Measurements from ENCODE around the gene PDE8B.

DNA sequence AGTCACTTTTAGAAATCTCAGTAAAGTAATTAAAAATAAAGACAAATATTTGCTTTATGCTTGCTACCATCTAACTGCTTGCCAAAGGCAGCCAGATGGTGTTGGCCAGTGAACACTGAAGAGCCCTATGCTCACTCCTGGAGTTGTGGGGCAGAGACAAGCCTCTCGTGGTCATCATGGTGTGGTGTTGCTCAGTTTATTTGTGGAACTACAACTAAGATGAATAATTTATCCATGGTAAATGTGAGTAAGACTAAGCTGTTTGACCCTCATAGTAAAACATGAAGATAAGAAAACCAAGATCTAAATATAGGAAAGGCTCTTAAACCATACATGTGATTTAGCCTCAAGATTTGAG is 100.7 kb downstream of the PDE8B start:
- TF ChIP-seq, protein P1, sequence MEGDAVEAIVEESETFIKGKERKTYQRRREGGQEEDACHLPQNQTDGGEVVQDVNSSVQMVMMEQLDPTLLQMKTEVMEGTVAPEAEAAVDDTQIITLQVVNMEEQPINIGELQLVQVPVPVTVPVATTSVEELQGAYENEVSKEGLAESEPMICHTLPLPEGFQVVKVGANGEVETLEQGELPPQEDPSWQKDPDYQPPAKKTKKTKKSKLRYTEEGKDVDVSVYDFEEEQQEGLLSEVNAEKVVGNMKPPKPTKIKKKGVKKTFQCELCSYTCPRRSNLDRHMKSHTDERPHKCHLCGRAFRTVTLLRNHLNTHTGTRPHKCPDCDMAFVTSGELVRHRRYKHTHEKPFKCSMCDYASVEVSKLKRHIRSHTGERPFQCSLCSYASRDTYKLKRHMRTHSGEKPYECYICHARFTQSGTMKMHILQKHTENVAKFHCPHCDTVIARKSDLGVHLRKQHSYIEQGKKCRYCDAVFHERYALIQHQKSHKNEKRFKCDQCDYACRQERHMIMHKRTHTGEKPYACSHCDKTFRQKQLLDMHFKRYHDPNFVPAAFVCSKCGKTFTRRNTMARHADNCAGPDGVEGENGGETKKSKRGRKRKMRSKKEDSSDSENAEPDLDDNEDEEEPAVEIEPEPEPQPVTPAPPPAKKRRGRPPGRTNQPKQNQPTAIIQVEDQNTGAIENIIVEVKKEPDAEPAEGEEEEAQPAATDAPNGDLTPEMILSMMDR (IDR thresholded peaks at IDR 0.05) = no peak
- TF ChIP-seq EZH2 (IDR thresholded peaks at IDR 0.05; ENCODE audit: borderline replicate concordance, insufficient read depth, low read depth, low read length, poor library complexity, severe bottlenecking) = no peak
